ENCODE measurements around the gene CARHSP1. TPM values are rescaled to one million over a fixed set of nuclear protein-coding genes. Genes with fewer than 3 reads are reported as not detected.
A peak's percentile ranks its signal among the peaks of the same experiment; 100 is the strongest.

Gene CARHSP1
- polyA plus RNA-seq, 1 of the 3 experiments (the other 2 are of a cell fraction): 93.6 TPM

- peaks cover 45 to 91% of the 10 kb centered on the region in 2 experiments for H3K36me3 ChIP-seq (replicated peaks in 1 of 2; ENCODE audit: control insufficient read depth in 1 of 2, insufficient read depth in 2 of 2, low read length in 1 of 2)
- H4K20me1 ChIP-seq (ENCODE audit: insufficient read depth): no peaks in the 10 kb centered on the region
- H3K79me2 ChIP-seq (ENCODE audit: insufficient read depth): no peaks in the 10 kb centered on the region
- no peak overlapping the region for H3K9ac ChIP-seq
- TF ChIP-seq CTCF (IDR thresholded peaks at IDR 0.05) (no peak), TEAD4 (IDR thresholded peaks at IDR 0.05; ENCODE audit: borderline replicate concordance, insufficient read depth) (no peak)
- H2AFZ ChIP-seq (ENCODE audit: low read depth): no peak overlapping the region
- H3K4me2 ChIP-seq: no peak overlapping the region
- H3K9me3 ChIP-seq: no peaks in the 10 kb centered on the region
- no peak overlapping the region for H3K4me3 ChIP-seq (ENCODE audit: low read depth in 2 of 2, low read length in 1 of 2)
- peaks cover 0 to 10% of the 10 kb centered on the region in 2 experiments; a peak in 1 of 4 replicates for H3K4me1 ChIP-seq (ENCODE audit: control insufficient read depth in 1 of 2, insufficient read depth in 2 of 2, low read depth in 1 of 2, low read length in 1 of 2)
- ChIA-PET CTCF (interaction anchor here (0.7 to 3.0 kb wide), 9 partner anchors 12 to 327 kb away, joined by 3 to 7 read pairs (median 3); no protein-coding TSS in a partner anchor), POLR2A (no interaction called here)
- peak overlapping the region in 1 of 2 experiments; percentile 36; a peak in 1 of 4 replicates for H3K27ac ChIP-seq (ENCODE audit: low read depth in 2 of 2, low read length in 1 of 2)
- 91% methylated on average over 12 of the region's 14 CpGs for WGBS (ENCODE audit: low lambda C conversion rate)
- no peak for DNase-seq
- H3K9me2 ChIP-seq: no peaks in the 10 kb centered on the region
- peaks cover 5% of the 10 kb centered on the region for H3F3A ChIP-seq (replicated peaks; ENCODE audit: insufficient read depth)
- H3K27me3 ChIP-seq (ENCODE audit: insufficient read depth): no peaks in the 10 kb centered on the region
These were observed 25.3 kb upstream of the CARHSP1 start for GRCh38 chr16:8893976-8894690.

GRCh38 chr16:8893426-8893825 is 24.6 kb upstream of the CARHSP1 start:
- POLR2A ChIA-PET: no interaction called here
- no peak for TF ChIP-seq NRF1 (IDR thresholded peaks at IDR 0.05; ENCODE audit: low read depth, low read length)
- no peak for TF ChIP-seq TEAD4 (IDR thresholded peaks at IDR 0.05; ENCODE audit: borderline replicate concordance, insufficient read depth)
- TF ChIP-seq REST (IDR thresholded peaks at IDR 0.05; ENCODE audit: low read depth, low read length): no peak
- no peak for TF ChIP-seq CTCF (IDR thresholded peaks at IDR 0.05)
- TF ChIP-seq CHD2 (IDR thresholded peaks at IDR 0.05; ENCODE audit: low read length, partially characterized antibody): no peak
- no peak for TF ChIP-seq SMC3 (IDR thresholded peaks at IDR 0.05; ENCODE audit: low read depth, low read length)
- no peak for TF ChIP-seq GATA2 (CRISPR knock-in tag; IDR thresholded peaks at IDR 0.05)
- no peak for TF ChIP-seq SIN3A (IDR thresholded peaks at IDR 0.05; ENCODE audit: borderline replicate concordance, low read depth, low read length)
- no peak for TF ChIP-seq MAX (IDR thresholded peaks at IDR 0.05; ENCODE audit: low read depth)
- no peak for TF ChIP-seq ZBTB33 (IDR thresholded peaks at IDR 0.05; ENCODE audit: borderline replicate concordance, low read depth)
- TF ChIP-seq POLR2AphosphoS5 (IDR thresholded peaks at IDR 0.05; ENCODE audit: low read depth, low read length): no peak
- CTCF ChIA-PET: interaction anchor here (0.7 to 3.0 kb wide), 6 partner anchors 12 to 321 kb away, joined by 3 to 7 read pairs (median 4); no protein-coding TSS in a partner anchor
- no peaks in the 10 kb centered on the region for H4K20me1 ChIP-seq (ENCODE audit: insufficient read depth)
- peaks cover 0 to 15% of the 10 kb centered on the region in 2 experiments; a peak in 1 of 4 replicates for H3K4me1 ChIP-seq (ENCODE audit: control insufficient read depth in 1 of 2, insufficient read depth in 2 of 2, low read depth in 1 of 2, low read length in 1 of 2)
- H3K27me3 ChIP-seq (ENCODE audit: insufficient read depth): no peaks in the 10 kb centered on the region
- peaks cover 5% of the 10 kb centered on the region for H3F3A ChIP-seq (replicated peaks; ENCODE audit: insufficient read depth)
- no peaks in the 10 kb centered on the region for H3K9me2 ChIP-seq
- 89% methylated on average over 9 of the region's 9 CpGs for WGBS (ENCODE audit: low lambda C conversion rate)
- no peak overlapping the region for H3K4me3 ChIP-seq (ENCODE audit: low read depth in 2 of 2, low read length in 1 of 2)
- no peak overlapping the region for H3K4me2 ChIP-seq
- no peaks in the 10 kb centered on the region for H3K79me2 ChIP-seq (ENCODE audit: insufficient read depth)
- peak overlapping the region in 1 of 2 experiments; percentile 30; a peak in 1 of 4 replicates for H3K27ac ChIP-seq (ENCODE audit: low read depth in 2 of 2, low read length in 1 of 2)
- DNase-seq: no peak
- H3K9me3 ChIP-seq: no peaks in the 10 kb centered on the region
- peaks cover 38 to 84% of the 10 kb centered on the region in 2 experiments for H3K36me3 ChIP-seq (replicated peaks in 1 of 2; ENCODE audit: control insufficient read depth in 1 of 2, insufficient read depth in 2 of 2, low read length in 1 of 2)
- no peak overlapping the region for H3K9ac ChIP-seq
- H2AFZ ChIP-seq (ENCODE audit: low read depth): no peak overlapping the region

Data from SK-N-SH (cell line).